PC-9 (cell line): Measurements from ENCODE around the gene ZNF493.

ENCODE experiments used
- CTCF ChIP-seq: fragments of 200-600 bp; sonication (generic); conservative IDR thresholded peaks from 2 replicates; pipeline ENCODE4 v1.6.1; 2017; ENCODE audit warnings: mixed run types, antibody characterized with exemption, mild to moderate bottlenecking, moderate library complexity
- EZH2 ChIP-seq: fragments of 200-600 bp; sonication (generic); IDR thresholded peaks from 2 replicates; pipeline ENCODE4 v1.8.0; 2017; ENCODE audit warnings: antibody characterized with exemption, low read depth

- TF ChIP-seq CTCF: no peak
- TF ChIP-seq EZH2: no peak
Observed at GRCh38 chr19:21474671-21475181, 77.8 kb downstream of the ZNF493 start.
